Spleen (tissue), 11 donors: ENCODE results near the gene ITGA2B. TPM values are rescaled to one million over a fixed set of nuclear protein-coding genes. Genes with fewer than 3 reads are reported as not detected.

Source experiments
- DNase-seq: peaks from one replicate; pipeline ENCODE4 v3.0.0-alpha.2; 2020
- H3K27ac ChIP-seq, 8 donors: fragments of 200-600 bp; sonication (generic) in 7 of 8; 1 replicate in 4 of 8; 2 replicates in 4 of 8; pipeline versions ENCODE4 v1.5.0 to v1.8.0; 2016 to 2021; ENCODE audit warnings: inconsistent platforms in 4 of 8, mild to moderate bottlenecking in 4 of 8, moderate library complexity in 1 of 8
- H3K27me3 ChIP-seq, 7 donors: fragments of 200-600 bp; sonication (generic) in 6 of 7; replicated peaks in 1 of 7; 1 replicate in 4 of 7; 2 replicates in 3 of 7; pipeline versions ENCODE4 v1.5.0 to v1.8.0; 2016 to 2021; ENCODE audit warnings: inconsistent platforms in 3 of 7, mild to moderate bottlenecking in 1 of 7
- H3K36me3 ChIP-seq, 6 donors: fragments of 200-600 bp; sonication (generic) in 5 of 6; 1 replicate in 4 of 6; 2 replicates in 2 of 6; pipeline versions ENCODE4 v1.5.0 to v1.8.0; 2016 to 2021; ENCODE audit warnings: inconsistent platforms in 2 of 6
- H3K4me1 ChIP-seq, 6 donors: fragments of 200-600 bp; sonication (generic) in 5 of 6; 1 replicate in 3 of 6; 2 replicates in 3 of 6; pipeline versions ENCODE4 v1.5.0 to v1.8.0; 2016 to 2021; ENCODE audit warnings: inconsistent platforms in 3 of 6
- H3K4me3 ChIP-seq, 8 donors: fragments of 200-600 bp; sonication (generic) in 7 of 8; 1 replicate in 4 of 8; 2 replicates in 4 of 8; pipeline versions ENCODE4 v1.5.0 to v1.8.0; 2016 to 2021; ENCODE audit warnings: inconsistent platforms in 4 of 8, mild to moderate bottlenecking in 4 of 8, moderate library complexity in 2 of 8
- H3K9me3 ChIP-seq, 8 donors: fragments of 200-600 bp; sonication (generic) in 7 of 8; 1 replicate in 4 of 8; 2 replicates in 4 of 8; pipeline versions ENCODE4 v1.5.0 to v1.8.0; 2016 to 2021; ENCODE audit warnings: inconsistent platforms in 4 of 8
- CTCF ChIP-seq, 11 experiments: fragments of 200-600 bp in 7 of 11; fragments of 450-650 bp in 4 of 11; sonication (generic) in 4 of 11; IDR thresholded peaks in 8 of 11; conservative IDR thresholded peaks in 3 of 11; 1 replicate in 7 of 11; 2 replicates in 4 of 11; pipeline versions ENCODE4 v1.4.0 to v1.8.0; 2016 to 2021; ENCODE audit warnings: antibody characterized with exemption in 11 of 11, inconsistent platforms in 4 of 11, mild to moderate bottlenecking in 1 of 11
- POLR2A ChIP-seq, 3 donors: fragments of 450-650 bp; IDR thresholded peaks; one replicate each; pipeline ENCODE4 v1.5.1; 2017; ENCODE audit warnings: antibody characterized with exemption in 3 of 3, mild to moderate bottlenecking in 1 of 3
- POLR2AphosphoS5 ChIP-seq, 3 donors: sonication (generic); formaldehyde crosslinking; IDR thresholded peaks; one replicate each; pipeline ENCODE4 v1.5.1; 2017; ENCODE audit warnings: antibody characterized with exemption in 3 of 3
- WGBS, 5 donors: extraction: QIAGEN DNeasy Blood & Tissue Kit in 3 of 5; methylation state at CpG; one replicate each; pipeline versions ENCODE4 v1.1.5 to v1.1.7; 2013 to 2018; 5-methylcytosine and 5-hydroxymethylcytosine counted together
- intact Hi-C: fragments of 100-400 bp; cut with DNase I; formaldehyde crosslinking; loops from one replicate; pipeline ENCODE4 v1.15.0; 2023; ENCODE audit warnings: low total_unique reads
- polyA plus RNA-seq, 3 donors: library from polyadenylated mRNA; stranded (reverse); fragments of 200-250 nt; gene quantifications; one replicate each; pipeline ENCODE4 v1.2.1, GENCODE V29; 2013
- total RNA-seq, 7 donors: library from RNA; depleted of rRNA in 3 of 7; stranded (reverse); fragments of >200 nt in 3 of 7; fragmentation: NEBNext Ultra II Directional in 4 of 7; extraction: Animal tissue kit (Norgen Biotek cat#: 25700) in 4 of 7; gene quantifications; one replicate each; pipeline versions ENCODE4 v1.1.0 to v1.2.1, GENCODE V29; 2016 to 2021
- donor health status: healthy with polysubstance abuse.
- donor health status: DM: no; HTN: no; CAD: no; lungs with moderate emphysema.
- donor health status: DM: no; HTN: no; CAD: no.
- donor health status: Bipolar disorder and iron deficiency.
- donor health status: healthy.
- donor health status: DM: no; HTN: no; CAD: no.
- donor health status: DM: yes; HTN: yes; CAD: no.

Gene ITGA2B
- total and polyA plus RNA-seq, 10 donors: 0.93 to 36.7 (median 23.0) TPM

GRCh38 chr17:44350733-44351226 lies 38.7 kb downstream of the ITGA2B start:
- 63 to 79% (median 64%) methylated on average over 4 to 6 of the region's 6 CpGs for WGBS, 5 donors
- intact Hi-C loops: no loop called here
- Histone ChIP-seq H3K9me3 (no peaks in the 10 kb centered on the region), H3K4me1 (peaks cover 28 to 81% (median 64%) of the 10 kb centered on the region in 6 donors), H3K27me3 (peaks cover 0 to 7% (median 0%) of the 10 kb centered on the region in 7 donors), H3K4me3 (no peak overlapping the region), H3K27ac (peak overlapping the region in 2 of 8 donors; percentile 0 to 24), H3K36me3 (peaks cover 0 to 54% (median 44%) of the 10 kb centered on the region in 6 donors)
- DNase-seq: peak; percentile 92
- TF ChIP-seq POLR2AphosphoS5 (IDR thresholded peaks at IDR 0.05) (peak; percentile 25 to 65 (median 56)), POLR2A (IDR thresholded peaks at IDR 0.05) (no peak), CTCF (IDR thresholded peaks at IDR 0.05 in 8 of 11, conservative IDR thresholded peaks at IDR 0.05 in 3 of 11) (peak; percentile 73 to 97 (median 90))

GRCh38 chr17:44349553-44350070 lies 39.8 kb downstream of the ITGA2B start:
- no peak overlapping the region for H3K4me3 ChIP-seq
- peaks cover 0 to 54% (median 44%) of the 10 kb centered on the region in 6 donors for H3K36me3 ChIP-seq
- peaks cover 0 to 5% (median 0%) of the 10 kb centered on the region in 7 donors for H3K27me3 ChIP-seq
- intact Hi-C loops: no loop called here
- H3K27ac ChIP-seq: peak overlapping the region in 3 of 8 donors; percentile 96 to 97 (median 97)
- no peak for DNase-seq
- peaks cover 31 to 88% (median 69%) of the 10 kb centered on the region in 6 donors for H3K4me1 ChIP-seq
- WGBS, 5 donors: 88 to 93% (median 90%) methylated on average over 10 to 12 of the region's 12 CpGs
- TF ChIP-seq CTCF (IDR thresholded peaks at IDR 0.05 in 8 of 11, conservative IDR thresholded peaks at IDR 0.05 in 3 of 11) (no peak), POLR2A (IDR thresholded peaks at IDR 0.05) (no peak), POLR2AphosphoS5 (IDR thresholded peaks at IDR 0.05) (peak in 1 of 3 donors; percentile 13)
- no peaks in the 10 kb centered on the region for H3K9me3 ChIP-seq

- Histone ChIP-seq H3K9me3 (no peaks in the 10 kb centered on the region), H3K4me3 (peak overlapping the region in 2 of 8 donors; percentile 1 to 97), H3K4me1 (peaks cover 36 to 93% (median 75%) of the 10 kb centered on the region in 6 donors), H3K27ac (peak overlapping the region in 6 of 8 donors; percentile 54 to 97 (median 94)), H3K27me3 (peaks cover 0 to 5% (median 0%) of the 10 kb centered on the region in 7 donors), H3K36me3 (peaks cover 0 to 54% (median 44%) of the 10 kb centered on the region in 6 donors)
- DNase-seq: no peak
- TF ChIP-seq CTCF (IDR thresholded peaks at IDR 0.05 in 8 of 11, conservative IDR thresholded peaks at IDR 0.05 in 3 of 11) (no peak), POLR2AphosphoS5 (IDR thresholded peaks at IDR 0.05) (no peak), POLR2A (IDR thresholded peaks at IDR 0.05) (no peak)
- intact Hi-C loops: no loop called here
- 58 to 98% (median 78%) methylated on average over 2 to 6 of the region's 6 CpGs for WGBS, 5 donors
Measured at GRCh38 chr17:44348988-44349364, 40.5 kb downstream of the ITGA2B start.

GRCh38 chr17:44348234-44348987 lies 41.0 kb downstream of the ITGA2B start:
- TF ChIP-seq CTCF (IDR thresholded peaks at IDR 0.05 in 8 of 11, conservative IDR thresholded peaks at IDR 0.05 in 3 of 11) (no peak), POLR2A (IDR thresholded peaks at IDR 0.05) (no peak), POLR2AphosphoS5 (IDR thresholded peaks at IDR 0.05) (peak in 2 of 3 donors; percentile 66 to 81)
- Histone ChIP-seq H3K36me3 (peaks cover 0 to 52% (median 44%) of the 10 kb centered on the region in 6 donors), H3K4me3 (peak overlapping the region in 2 of 8 donors; percentile 1 to 97), H3K27me3 (peaks cover 0 to 2% (median 0%) of the 10 kb centered on the region in 7 donors), H3K4me1 (peaks cover 36 to 92% (median 72%) of the 10 kb centered on the region in 6 donors), H3K27ac (peak overlapping the region in 7 of 8 donors; percentile 54 to 97 (median 92)), H3K9me3 (no peaks in the 10 kb centered on the region)
- peak; percentile 90 for DNase-seq
- intact Hi-C loops: no loop called here
- WGBS, 5 donors: 40 to 52% (median 44%) methylated on average over 6 to 9 of the region's 9 CpGs
